SK-N-SH (cell line): ENCODE data around the gene SNW1.

Source experiments
- EP300 ChIP-seq, 2 experiments: IDR thresholded peaks; 2 replicates each; pipeline versions ENCODE4 v1.4.0 to v1.6.1; 2012; ENCODE audit warnings: borderline replicate concordance in 1 of 2, low read depth in 1 of 2, low read length in 1 of 2
- POLR2AphosphoS5 ChIP-seq: IDR thresholded peaks from 2 replicates; pipeline ENCODE4 v1.6.1; 2012; ENCODE audit warnings: low read depth, low read length
- USF2 ChIP-seq: fragments of 150-350 bp; IDR thresholded peaks from 2 replicates; pipeline ENCODE4 v1.6.1; 2017; ENCODE audit warnings: antibody characterized with exemption, low read length, low read depth, borderline replicate concordance
- TF ChIP-seq, protein P1 (sequence below): fragments of 200-600 bp; sonication (generic); IDR thresholded peaks from 2 replicates; pipeline ENCODE4 v1.6.1; 2017; ENCODE audit warnings: antibody characterized with exemption, mild to moderate bottlenecking, moderate library complexity

GRCh38 chr14:77730976-77731497 lies 29.9 kb downstream of the SNW1 start:
- TF ChIP-seq, protein P1, sequence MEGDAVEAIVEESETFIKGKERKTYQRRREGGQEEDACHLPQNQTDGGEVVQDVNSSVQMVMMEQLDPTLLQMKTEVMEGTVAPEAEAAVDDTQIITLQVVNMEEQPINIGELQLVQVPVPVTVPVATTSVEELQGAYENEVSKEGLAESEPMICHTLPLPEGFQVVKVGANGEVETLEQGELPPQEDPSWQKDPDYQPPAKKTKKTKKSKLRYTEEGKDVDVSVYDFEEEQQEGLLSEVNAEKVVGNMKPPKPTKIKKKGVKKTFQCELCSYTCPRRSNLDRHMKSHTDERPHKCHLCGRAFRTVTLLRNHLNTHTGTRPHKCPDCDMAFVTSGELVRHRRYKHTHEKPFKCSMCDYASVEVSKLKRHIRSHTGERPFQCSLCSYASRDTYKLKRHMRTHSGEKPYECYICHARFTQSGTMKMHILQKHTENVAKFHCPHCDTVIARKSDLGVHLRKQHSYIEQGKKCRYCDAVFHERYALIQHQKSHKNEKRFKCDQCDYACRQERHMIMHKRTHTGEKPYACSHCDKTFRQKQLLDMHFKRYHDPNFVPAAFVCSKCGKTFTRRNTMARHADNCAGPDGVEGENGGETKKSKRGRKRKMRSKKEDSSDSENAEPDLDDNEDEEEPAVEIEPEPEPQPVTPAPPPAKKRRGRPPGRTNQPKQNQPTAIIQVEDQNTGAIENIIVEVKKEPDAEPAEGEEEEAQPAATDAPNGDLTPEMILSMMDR, result no peak
- no peak for TF ChIP-seq EP300 (IDR thresholded peaks at IDR 0.05; ENCODE audit: borderline replicate concordance in 1 of 2, low read depth in 1 of 2, low read length in 1 of 2)
- no peak for TF ChIP-seq POLR2AphosphoS5
- TF ChIP-seq USF2, result no peak
